ENCODE data around the gene DHH. TPM values are rescaled to one million over a fixed set of nuclear protein-coding genes. Genes with fewer than 3 reads are reported as not detected.

Gene DHH
- polyA plus RNA-seq, 1 donor from 2014 or later: not detected

DNA sequence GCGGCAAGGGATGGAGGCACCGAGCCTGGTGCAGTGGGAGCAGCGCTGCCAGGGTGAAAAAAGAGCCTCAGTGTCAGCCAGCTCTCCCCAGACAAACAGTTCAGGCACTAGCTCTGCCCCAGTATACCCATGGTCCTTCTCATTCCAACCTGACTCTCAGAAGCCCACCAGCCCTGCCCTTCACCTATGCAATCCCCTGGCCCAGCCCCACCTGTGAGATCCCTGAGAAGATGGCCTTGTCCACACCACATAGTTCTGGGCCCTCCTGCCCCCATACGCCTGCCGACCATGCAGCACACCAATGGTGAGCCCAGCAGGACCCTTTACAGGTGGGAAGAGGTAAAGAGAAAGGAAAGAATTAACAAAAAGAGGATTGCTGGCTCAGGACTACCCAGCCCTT lies 40.5 kb downstream of the DHH start:
- Mint-ChIP-seq H3K27me3 (peaks cover 2% of the 10 kb centered on the region), H3K4me3 (peak overlapping the region in 1 of 4 donors; percentile 41), H3K4me1 (peaks cover 37 to 46% (median 43%) of the 10 kb centered on the region in 3 donors), H3K9me3 (no peaks in the 10 kb centered on the region), H3K27ac (no peak overlapping the region), H3K36me3 (no peaks in the 10 kb centered on the region)

DNA sequence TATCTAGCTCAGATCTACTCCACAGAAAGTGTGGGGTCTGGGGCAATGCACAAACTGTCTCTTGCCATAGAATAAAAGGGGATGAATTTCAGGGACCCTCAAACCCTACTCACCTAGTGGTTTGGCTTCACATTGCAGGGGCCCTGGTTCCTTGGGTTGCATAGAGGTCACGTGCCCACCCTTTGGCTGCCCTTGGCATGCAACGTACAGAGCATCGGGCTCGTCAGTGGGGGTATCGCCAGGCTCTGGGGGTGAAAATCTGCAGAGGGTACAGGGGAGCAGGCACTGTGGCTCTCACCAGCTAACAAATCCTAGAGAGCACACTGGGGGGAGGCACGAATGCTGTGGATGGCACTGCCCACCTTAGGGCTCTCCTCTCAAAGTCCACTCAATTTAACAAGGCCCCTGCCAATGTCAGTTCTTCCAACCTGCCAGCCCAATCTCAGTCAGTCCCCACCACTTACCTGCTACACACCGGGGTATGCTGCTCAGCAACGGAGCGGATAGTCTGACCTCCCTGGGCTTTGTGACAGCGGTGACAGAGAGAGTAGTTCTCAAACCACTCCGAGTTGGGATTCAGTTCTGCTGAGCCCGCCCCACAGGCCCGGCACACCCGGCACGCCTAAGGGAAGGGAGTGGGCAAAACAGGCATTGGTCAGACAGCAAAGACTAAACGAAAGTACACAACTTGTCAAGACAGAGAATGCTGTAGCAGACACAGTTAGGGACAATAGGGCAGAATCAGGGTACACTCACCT lies 42.0 kb downstream of the DHH start:
- Mint-ChIP-seq H3K4me1 (peaks cover 28 to 33% (median 29%) of the 10 kb centered on the region in 3 donors), H3K27me3 (peaks cover 2% of the 10 kb centered on the region), H3K4me3 (peak overlapping the region in 1 of 4 donors; percentile 29)

DNA sequence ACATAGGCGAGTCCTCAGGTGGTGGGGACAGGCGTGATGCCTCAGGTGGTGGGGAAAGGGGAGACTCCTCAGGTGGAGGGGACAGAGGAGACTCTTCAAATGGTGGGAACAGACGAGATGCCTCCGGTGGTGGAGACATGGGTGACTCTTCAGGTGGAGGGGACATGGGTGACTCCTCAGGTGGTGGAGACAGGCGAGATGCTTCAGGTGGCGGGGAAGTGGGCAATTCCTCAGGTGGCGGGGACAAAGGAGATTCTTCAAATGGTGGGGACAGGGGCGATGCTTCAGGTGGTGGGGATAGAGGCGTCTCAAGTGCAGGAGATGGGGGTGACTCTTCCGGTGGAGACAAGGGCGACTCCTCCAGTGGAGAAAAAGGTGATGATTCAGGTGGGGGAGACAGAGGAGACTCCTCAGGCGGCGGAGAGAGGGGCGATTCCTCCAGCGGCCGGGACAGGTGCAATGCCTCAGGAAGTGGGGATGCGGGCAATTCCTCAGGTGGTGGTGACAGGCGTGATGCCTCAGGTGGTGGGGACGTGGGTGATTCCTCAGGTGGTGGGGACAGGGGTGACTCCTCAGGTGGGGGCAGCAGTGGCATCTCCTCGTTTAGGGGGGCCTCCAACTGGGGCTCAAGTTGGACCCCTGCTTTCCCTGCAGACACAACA lies 42.7 kb downstream of the DHH start:
- H3K27ac Mint-ChIP-seq: no peak overlapping the region
- peak overlapping the region in 1 of 4 donors; percentile 29 for H3K4me3 Mint-ChIP-seq
- peaks cover 2% of the 10 kb centered on the region for H3K27me3 Mint-ChIP-seq
- H3K36me3 Mint-ChIP-seq: no peaks in the 10 kb centered on the region
- H3K9me3 Mint-ChIP-seq: no peaks in the 10 kb centered on the region
- peaks cover 21 to 26% (median 22%) of the 10 kb centered on the region in 3 donors for H3K4me1 Mint-ChIP-seq

More for the DNA sequence above, 42.0 kb downstream of the DHH start:
- Mint-ChIP-seq H3K27ac (no peak overlapping the region), H3K9me3 (no peaks in the 10 kb centered on the region), H3K36me3 (no peaks in the 10 kb centered on the region)

DNA sequence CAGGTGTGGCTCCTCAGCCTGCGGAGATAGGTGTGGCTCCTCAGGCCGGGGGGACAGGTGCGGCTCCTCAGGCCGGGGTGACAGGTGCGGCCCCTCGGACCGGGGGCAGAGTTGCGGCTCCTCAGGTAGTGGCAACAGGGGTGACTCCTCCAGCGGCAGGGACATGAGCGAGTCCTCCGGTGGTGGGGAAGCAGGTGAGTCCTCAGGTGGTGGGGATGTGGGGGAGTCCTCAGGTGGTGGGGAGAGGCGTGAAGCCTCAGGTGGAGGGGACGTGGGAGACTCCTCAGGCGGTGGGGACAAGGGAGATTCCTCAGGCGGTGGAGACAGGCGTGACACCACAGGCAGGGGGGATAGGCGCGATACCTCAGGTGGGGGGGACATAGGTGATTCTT lies 43.2 kb downstream of the DHH start:
- Mint-ChIP-seq H3K27me3 (peaks cover 2% of the 10 kb centered on the region), H3K36me3 (no peaks in the 10 kb centered on the region), H3K9me3 (no peaks in the 10 kb centered on the region), H3K27ac (no peak overlapping the region), H3K4me3 (no peak overlapping the region), H3K4me1 (peaks cover 16 to 21% (median 17%) of the 10 kb centered on the region in 3 donors)

DNA sequence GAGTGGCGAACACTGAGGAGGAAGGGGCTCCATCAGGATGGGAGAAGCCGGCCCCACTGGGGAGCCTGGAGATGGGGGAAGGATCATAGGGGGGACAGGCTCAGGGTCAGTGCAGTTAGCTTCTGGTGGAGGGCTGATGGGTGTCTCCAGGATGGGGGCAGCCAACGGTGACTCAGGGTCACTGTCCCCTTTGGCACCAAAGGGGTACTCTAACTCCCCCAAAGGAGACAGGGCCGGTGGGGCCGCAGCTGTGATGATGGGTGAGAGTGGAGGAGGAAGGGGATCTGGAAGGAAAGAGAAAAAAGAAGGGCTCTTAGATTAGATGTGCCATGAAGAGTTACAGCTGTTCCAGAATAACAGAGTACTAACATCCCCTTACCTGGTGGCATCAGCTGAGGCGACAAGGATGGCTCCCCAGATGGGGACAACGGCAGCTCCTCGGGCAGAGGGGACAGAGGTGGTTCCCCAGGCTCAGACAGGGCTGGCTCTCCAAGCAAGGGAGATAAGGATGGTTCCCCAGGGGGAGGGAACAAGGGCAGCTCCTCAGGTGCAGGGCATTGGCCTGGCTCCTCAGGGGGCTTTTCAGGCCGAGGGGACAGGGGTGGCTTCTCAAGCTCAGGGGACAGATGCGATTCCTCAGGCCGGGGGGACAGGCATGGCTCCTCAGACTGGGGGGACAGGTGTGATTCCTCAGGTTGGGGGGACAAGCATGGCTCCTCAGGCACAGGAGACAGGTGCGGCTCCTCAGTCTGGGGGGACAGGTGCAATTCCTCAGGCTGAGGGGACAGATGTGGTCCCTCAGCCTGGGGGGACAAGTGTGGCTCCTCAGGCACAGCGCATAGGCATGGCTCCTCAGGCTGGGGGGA lies 43.9 kb downstream of the DHH start:
- no peaks in the 10 kb centered on the region for H3K36me3 Mint-ChIP-seq

DNA sequence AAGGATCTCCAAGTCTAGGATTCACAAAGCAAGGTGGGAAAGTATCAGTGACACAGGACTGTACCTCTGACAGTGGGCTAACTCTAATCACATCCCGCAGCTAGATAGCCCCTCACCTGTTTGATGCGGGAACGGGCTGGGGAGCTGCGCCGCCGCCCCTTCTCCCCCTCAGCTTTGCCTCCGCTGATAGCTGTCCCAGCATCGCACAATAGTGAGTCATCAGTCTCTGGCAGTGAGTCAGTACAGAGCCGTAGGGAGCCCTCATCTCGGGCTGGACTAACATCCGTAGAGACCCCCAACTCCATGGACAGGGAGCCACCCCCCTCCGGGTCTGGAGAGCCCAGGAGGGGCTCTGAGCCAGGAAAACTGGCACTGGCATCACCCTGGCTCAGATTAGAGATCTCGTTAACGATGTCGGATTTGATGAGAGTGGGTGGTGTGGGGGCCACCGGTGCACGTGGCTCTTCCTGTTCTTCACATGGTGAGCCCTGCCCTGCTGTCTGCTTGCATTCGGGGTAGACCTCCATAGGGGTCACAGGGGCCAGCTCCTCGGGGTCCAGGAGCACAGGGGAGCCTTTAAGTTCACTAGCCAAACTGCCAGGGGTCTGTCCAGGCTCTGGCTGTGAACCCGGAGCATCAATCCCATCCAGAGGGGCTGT lies 44.9 kb downstream of the DHH start:
- H3K9me3 Mint-ChIP-seq: no peaks in the 10 kb centered on the region
- no peaks in the 10 kb centered on the region for H3K27me3 Mint-ChIP-seq
- H3K36me3 Mint-ChIP-seq: peaks cover 2% of the 10 kb centered on the region
- H3K27ac Mint-ChIP-seq: no peak overlapping the region
- H3K4me3 Mint-ChIP-seq: peak overlapping the region in 1 of 4 donors; percentile 3
- peaks cover 1 to 5% (median 3%) of the 10 kb centered on the region in 3 donors for H3K4me1 Mint-ChIP-seq

More for the DNA sequence above, 43.9 kb downstream of the DHH start:
- H3K9me3 Mint-ChIP-seq: no peaks in the 10 kb centered on the region
- no peak overlapping the region for H3K27ac Mint-ChIP-seq
- no peaks in the 10 kb centered on the region for H3K27me3 Mint-ChIP-seq
- peaks cover 9 to 14% (median 10%) of the 10 kb centered on the region in 3 donors for H3K4me1 Mint-ChIP-seq
- no peak overlapping the region for H3K4me3 Mint-ChIP-seq

DNA sequence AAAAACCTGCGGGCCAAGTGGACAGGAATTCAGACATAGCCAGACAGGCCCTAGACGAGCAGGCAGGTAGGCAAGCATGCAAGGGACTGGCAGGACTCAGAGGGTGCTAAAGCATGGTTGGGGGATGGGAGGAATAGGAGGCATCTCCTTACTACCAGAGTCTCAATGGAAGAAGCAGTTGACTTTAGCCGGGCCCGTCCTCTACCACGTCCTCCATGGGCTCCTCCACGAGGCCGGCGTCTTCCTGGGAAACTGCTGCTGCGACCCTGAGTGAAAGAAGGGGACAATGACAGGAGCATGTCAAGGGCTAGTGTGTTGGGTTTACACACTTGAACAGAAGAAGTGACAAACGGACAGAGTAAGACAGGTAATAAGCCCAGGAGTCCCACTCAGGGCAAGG lies 45.6 kb downstream of the DHH start:
- H3K4me1 Mint-ChIP-seq: peaks cover 0 to 4% (median 3%) of the 10 kb centered on the region in 3 donors
- no peaks in the 10 kb centered on the region for H3K9me3 Mint-ChIP-seq
- H3K36me3 Mint-ChIP-seq: peaks cover 3% of the 10 kb centered on the region
- no peak overlapping the region for H3K4me3 Mint-ChIP-seq
- peak overlapping the region in 1 of 3 donors; percentile 67 for H3K27ac Mint-ChIP-seq
- H3K27me3 Mint-ChIP-seq: no peaks in the 10 kb centered on the region

DNA sequence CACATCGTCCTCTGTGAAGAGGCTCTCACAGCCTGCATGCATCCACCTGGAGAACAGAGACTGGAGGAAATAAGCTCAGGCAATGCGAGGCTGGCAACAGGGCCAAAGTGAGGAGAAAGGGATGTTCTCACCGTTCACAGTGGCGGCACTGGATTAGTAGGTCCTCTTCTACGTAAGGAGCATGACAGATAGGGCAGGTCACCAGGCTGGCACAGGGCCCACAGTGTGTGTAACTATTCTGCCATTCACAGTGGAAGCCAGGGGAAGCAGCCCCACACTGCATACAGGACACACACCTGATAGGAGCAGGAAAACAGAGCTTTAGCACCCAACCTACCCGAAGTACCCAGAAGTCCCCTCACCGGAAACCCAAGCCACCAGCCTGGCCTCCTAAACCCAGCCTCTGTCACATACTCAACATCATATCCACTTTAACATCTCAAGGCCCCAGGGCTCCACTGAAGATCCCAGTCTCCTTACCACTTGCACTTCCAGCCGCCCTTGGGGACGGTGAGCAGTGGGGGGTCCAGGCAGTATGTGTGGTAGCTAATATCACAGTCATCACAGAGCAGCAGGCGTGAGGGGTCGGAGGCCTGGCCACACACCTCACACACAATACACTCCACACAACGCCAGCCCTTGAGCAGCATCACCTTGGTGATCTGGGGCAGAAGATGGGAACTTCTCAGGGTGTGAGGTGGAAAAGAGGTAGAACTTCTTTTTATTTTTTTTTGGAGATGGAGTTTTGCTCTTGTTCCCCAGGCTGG lies 48.3 kb downstream of the DHH start:
- Mint-ChIP-seq H3K36me3 (peaks cover 5% of the 10 kb centered on the region), H3K4me3 (no peak overlapping the region), H3K9me3 (no peaks in the 10 kb centered on the region), H3K4me1 (peaks cover 0 to 3% (median 3%) of the 10 kb centered on the region in 3 donors), H3K27ac (no peak overlapping the region), H3K27me3 (no peaks in the 10 kb centered on the region)

DNA sequence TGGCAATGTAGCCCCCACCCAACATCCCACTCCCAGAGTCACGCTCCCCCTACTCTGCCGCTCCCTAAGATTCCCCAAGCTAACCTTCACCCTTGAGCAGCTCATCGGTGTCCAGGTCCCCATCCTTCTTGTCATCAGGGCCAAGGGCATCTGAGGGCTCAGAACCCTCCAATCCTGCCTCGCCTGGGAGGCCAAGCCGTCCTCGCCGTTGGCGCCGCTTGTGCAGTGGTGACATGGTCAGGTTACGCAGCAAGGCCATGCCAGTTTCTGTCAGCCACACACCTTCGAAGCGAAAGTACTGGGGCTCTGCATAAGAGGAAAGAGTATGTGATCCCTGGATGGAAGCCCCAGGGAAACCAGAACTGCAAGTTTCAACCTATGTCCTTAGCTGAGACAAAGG lies 49.9 kb downstream of the DHH start:
- H3K36me3 Mint-ChIP-seq: peaks cover 5% of the 10 kb centered on the region
- H3K4me1 Mint-ChIP-seq: peaks cover 0 to 3% (median 0%) of the 10 kb centered on the region in 3 donors
- peak overlapping the region in 1 of 3 donors; percentile 87 for H3K27ac Mint-ChIP-seq
- H3K4me3 Mint-ChIP-seq: no peak overlapping the region
- no peaks in the 10 kb centered on the region for H3K27me3 Mint-ChIP-seq
- no peaks in the 10 kb centered on the region for H3K9me3 Mint-ChIP-seq

DNA sequence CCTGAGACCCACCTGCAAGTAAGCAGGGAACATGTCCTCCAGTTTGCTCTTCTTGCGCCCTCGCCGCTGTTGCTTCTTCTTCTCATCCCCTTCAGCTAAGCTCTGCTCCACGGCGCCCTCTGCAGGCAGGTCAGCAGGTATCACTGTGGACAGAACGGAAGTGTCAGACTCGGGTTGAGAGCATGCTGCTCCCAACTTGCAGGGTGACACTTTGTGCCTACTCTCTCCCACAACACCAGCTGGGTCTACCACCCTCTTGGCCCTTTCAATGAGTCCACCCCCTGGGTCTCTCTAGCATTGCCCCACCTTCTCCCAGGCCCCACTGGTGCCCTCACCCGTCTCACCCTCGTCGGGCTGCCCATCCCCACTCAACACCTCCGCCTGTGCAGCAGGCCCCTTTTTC lies 50.7 kb downstream of the DHH start:
- no peak overlapping the region for H3K4me3 Mint-ChIP-seq
- peaks cover 6% of the 10 kb centered on the region for H3K36me3 Mint-ChIP-seq

DNA sequence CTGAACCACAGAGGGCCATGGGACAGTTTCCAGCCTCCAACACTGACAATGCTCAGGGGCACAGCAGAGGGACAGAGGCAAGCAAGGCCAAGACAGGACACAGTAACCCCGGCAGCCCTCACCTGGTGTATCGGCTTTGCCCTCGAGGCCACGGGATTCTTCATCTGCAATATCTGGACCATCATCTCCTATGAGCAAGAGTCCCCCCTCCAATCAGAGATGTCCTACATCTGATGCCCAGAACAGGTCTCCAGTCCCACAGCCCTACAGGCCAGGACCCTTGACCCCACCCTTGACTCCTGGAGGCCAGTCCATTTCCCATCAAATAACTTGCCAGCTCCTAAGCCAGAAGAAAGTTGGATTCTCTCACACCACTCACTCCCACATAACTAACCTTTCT lies 51.4 kb downstream of the DHH start:
- peak overlapping the region in 2 of 3 donors; percentile 71 to 73 for H3K27ac Mint-ChIP-seq
- no peaks in the 10 kb centered on the region for H3K27me3 Mint-ChIP-seq
- no peak overlapping the region for H3K4me3 Mint-ChIP-seq
- H3K9me3 Mint-ChIP-seq: no peaks in the 10 kb centered on the region
- H3K4me1 Mint-ChIP-seq: peaks cover 0 to 3% (median 0%) of the 10 kb centered on the region in 3 donors
- peaks cover 7% of the 10 kb centered on the region for H3K36me3 Mint-ChIP-seq

More for the DNA sequence above, 50.7 kb downstream of the DHH start:
- H3K9me3 Mint-ChIP-seq: no peaks in the 10 kb centered on the region
- H3K27ac Mint-ChIP-seq: peak overlapping the region; percentile 5 to 71 (median 19)
- peaks cover 0 to 3% (median 0%) of the 10 kb centered on the region in 3 donors for H3K4me1 Mint-ChIP-seq
- no peaks in the 10 kb centered on the region for H3K27me3 Mint-ChIP-seq

DNA sequence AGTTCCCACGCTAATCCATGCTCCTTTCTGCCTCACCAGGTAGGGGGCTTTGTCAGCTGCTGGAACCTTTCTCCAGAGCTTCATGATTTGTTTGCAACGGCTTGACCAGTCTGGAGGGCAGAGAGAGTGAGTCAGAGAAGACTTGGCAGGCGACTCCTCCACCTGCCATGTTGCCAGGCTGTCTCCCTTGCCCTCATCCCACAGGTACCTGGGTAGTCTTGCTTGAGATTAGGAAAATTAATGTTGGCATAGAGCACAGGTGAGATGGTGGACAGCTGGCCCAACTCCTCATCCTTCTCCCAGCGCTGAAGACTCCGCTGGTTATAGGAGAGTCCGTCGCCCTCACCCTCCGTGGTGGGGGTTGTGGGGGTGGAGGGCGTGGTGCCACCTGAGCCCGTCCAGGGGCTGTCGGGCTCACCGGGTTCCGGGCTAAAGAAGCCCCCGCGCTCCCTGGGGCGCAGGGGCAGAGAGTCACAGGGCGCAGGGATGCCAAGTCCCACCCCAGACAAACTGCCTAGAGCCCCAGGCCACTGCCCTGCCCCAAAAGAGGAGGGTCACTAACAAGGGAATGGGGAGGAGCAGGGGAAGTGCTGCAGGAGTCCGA lies 52.6 kb downstream of the DHH start:
- Mint-ChIP-seq H3K36me3 (peaks cover 7% of the 10 kb centered on the region), H3K9me3 (no peaks in the 10 kb centered on the region), H3K4me3 (no peak overlapping the region), H3K27me3 (no peaks in the 10 kb centered on the region), H3K4me1 (peaks cover 0 to 3% (median 0%) of the 10 kb centered on the region in 3 donors), H3K27ac (no peak overlapping the region)

DNA sequence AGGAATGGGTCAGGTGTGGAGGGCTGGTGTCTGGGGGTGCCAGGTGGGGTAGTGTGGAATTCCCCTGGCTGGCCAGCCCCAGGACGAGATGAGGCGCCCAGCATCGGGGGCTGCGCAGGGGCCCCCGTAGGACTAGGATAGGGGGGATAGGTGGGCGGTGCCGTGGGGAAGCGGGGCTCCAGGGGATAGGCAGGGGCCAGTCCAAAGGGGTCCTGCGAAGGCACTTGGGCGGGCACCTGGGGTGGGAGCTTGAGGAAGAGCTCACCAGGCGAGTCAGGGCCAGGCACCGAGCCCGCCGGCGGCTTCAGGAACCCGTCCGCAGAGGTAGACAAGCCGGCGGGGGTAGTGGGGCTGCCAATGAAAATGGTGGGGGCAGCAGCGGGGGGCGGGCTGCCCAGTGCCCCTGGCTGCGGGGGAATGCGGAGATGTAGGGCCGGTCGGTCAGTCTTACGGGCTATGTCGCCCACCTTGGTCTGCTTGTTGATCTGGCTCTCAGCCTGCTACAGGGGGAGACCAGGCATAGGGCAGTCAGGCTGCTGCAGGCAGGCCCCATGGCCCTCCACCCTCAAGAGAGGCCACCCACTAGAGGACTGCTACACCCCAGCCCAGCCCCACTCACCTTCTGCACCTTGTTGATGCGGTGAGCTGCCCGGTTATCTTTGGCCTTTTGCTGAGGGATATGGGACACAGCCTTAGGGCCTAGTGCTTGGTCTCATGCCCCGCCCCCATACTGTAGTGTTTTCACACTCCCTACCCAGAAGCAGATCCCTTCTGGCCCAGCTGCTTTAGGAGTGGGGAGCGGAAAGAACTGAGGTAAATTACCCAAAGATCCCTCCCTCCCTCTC lies 53.3 kb downstream of the DHH start:
- Mint-ChIP-seq H3K36me3 (peaks cover 7% of the 10 kb centered on the region), H3K4me3 (no peak overlapping the region), H3K27ac (no peak overlapping the region), H3K9me3 (no peaks in the 10 kb centered on the region), H3K27me3 (no peaks in the 10 kb centered on the region), H3K4me1 (peaks cover 0 to 3% (median 0%) of the 10 kb centered on the region in 3 donors)

Data from IgD-negative memory B cell (primary cell).